Activated CD4-positive, alpha-beta T cell treated with anti-CD3 and anti-CD28 coated beads, Interleukin-2, amount 50 U/mL, for 16 hours (primary cell): ENCODE measurements around the gene LTA.
A peak's percentile ranks its signal among the peaks of the same experiment; 100 is the strongest.

Experiments used
- DNase-seq: peaks from one replicate; pipeline ENCODE4 v3.0.0-alpha.2; 2020

Gene LTA

DNA sequence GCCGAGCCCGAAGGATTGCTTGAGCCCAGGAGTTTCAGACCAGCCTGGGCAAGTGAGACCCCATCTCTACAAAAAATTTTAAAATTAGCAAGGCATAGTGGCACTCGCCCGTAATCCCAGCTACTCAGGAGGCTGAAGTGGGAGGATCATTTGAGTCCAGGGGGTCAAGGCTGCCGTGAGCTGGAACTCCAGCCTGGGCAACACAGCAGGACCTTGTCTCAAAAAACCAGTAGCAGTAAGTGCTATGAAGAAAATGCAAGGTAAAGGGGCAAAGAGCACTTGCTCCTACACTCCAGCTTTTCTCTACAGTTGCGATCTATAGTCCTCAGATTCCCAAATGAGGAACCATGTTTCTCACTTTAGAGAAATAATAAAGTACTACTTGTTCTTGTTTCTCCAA, 28.4 kb upstream of the LTA start:
- DNase-seq = no peak

GRCh38 chr6:31544676-31545075, 27.4 kb upstream of the LTA start:
- DNase-seq = no peak

GRCh38 chr6:31545291-31545690, 26.8 kb upstream of the LTA start:
- DNase-seq = no peak

GRCh38 chr6:31546339-31546957, 25.6 kb upstream of the LTA start, which contains the start of gene ATP6V1G2:
TSS of gene ATP6V1G2 (minus strand) at chr6:31546608. CDS start at chr6:31546559, 49 bp downstream.
- peak; percentile 95 for DNase-seq

DNA sequence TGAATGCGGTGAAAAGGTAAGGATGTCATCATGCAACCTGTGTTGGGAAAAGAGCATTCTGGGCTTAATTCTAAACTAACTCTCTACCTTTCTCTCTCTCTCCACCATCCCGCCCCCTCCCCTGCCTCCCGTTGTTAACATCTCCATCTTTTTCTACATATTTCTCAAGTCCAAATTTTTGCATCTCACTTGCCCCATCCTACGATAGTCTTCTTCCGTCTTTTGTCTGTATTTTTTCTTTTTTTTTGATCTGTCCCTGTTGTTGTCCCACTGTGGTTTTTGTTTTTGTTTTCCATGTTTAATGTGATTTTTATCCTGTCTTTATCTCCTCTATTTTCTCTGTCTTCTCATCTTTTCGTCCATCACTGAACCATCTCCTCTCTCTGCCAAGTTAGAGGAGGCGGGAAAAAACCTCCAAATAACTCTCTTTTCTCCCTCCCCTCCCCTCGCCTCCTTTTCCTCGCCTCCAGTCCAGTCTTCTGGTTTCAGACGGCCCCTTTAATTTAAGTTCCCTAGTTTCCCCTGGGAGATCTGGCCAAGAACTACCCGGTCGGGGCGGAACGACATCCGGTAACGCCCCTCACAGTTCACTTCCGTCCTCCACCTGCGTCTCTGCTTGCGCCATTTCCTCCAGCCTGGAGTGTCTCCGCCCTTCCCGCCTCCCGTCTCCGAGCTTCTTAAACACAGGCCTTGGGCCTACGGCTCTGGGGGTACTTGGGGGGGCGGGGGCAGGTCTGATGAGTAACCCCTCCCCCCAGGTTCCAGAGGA, 24.9 kb upstream of the LTA start, which contains the start of gene NFKBIL1:
NFKBIL1 (plus strand) TSS at position 651 of the 769 bp plus-strand sequence; CDS start at position 738, 87 bp downstream.
- peak; percentile 97 for DNase-seq

- no peak for DNase-seq
Observed at GRCh38 chr6:31547727-31548543, 24.2 kb upstream of the LTA start.

GRCh38 chr6:31548544-31548873, 23.6 kb upstream of the LTA start:
- DNase-seq = no peak

DNA sequence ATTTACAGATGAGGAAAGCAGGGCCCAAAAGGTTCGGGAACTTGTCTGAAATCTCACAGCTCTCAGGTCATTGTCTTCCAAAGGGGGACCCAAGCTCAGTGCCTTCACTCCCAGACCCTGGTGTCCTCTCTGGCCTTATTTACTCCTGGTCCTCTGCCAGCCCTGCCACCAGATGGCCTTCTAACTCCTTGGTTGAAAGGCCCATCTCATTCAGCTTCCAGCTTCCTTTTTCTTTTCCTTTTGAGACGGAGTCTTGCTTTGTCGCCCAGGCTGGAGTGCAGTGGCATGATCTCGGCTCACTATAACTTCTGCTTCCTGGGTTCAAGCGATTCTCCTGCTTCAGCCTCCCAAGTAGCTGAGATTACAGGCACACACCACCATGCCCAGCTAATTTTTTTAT, 20.7 kb upstream of the LTA start:
- peak; percentile 77 for DNase-seq

DNA sequence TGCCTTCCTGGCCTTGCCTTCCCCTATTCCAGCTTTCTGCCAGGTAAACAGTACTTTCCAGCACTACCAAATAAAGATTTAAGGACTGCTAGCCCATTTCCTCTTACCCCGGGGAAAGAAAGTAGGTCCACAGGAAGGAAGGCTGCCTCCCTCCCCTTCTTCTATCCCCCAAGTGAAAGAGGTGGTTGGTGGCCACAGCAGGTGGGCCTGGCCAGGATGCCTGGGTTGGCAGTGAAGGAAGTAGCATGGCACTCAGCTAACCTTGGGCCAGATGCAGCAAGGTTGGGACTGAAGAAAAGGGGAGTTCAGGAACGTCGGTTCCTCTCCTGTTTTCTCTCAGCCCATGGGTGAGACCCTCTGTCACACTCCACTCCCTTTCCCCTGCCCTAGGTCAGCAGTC, 15.8 kb upstream of the LTA start:
- DNase-seq = no peak

DNA sequence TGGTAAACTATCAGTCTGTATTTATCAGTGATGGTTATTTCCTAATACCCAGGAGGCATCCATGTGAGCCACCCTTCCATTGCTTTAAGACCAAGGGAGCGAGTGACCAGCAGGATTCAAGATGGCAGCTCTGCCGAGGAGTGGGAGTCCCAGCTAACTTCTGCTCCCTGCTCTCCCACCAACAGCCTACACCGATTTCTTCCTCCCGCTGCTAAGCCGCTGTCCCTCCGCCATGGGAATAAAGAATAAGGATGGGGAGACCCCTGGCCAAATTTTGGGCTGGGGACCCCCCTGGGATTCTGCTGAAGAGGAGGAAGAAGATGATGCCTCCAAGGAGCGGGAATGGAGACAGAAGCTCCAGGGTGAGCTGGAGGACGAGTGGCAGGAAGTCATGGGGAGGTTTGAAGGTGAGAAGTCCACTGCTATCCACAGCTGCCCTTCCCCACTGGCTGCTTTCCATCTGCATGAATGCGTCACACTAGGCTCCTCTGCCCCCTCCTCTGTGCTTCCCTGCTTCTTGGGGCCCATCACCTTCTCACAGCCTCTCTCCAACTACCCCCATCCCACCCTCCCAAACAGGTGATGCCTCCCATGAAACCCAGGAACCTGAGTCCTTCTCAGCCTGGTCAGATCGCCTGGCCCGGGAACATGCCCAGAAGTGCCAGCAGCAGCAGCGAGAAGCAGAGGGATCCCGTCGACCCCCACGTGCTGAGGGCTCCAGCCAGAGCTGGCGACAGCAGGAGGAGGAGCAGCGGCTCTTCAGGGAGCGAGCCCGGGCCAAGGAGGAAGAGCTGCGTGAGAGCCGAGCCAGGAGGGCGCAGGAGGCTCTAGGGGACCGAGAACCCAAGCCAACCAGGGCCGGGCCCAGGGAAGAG, 14.4 kb upstream of the LTA start:
- no peak for DNase-seq

- DNase-seq = no peak
Observed at GRCh38 chr6:31558318-31558625, 13.8 kb upstream of the LTA start.

DNA sequence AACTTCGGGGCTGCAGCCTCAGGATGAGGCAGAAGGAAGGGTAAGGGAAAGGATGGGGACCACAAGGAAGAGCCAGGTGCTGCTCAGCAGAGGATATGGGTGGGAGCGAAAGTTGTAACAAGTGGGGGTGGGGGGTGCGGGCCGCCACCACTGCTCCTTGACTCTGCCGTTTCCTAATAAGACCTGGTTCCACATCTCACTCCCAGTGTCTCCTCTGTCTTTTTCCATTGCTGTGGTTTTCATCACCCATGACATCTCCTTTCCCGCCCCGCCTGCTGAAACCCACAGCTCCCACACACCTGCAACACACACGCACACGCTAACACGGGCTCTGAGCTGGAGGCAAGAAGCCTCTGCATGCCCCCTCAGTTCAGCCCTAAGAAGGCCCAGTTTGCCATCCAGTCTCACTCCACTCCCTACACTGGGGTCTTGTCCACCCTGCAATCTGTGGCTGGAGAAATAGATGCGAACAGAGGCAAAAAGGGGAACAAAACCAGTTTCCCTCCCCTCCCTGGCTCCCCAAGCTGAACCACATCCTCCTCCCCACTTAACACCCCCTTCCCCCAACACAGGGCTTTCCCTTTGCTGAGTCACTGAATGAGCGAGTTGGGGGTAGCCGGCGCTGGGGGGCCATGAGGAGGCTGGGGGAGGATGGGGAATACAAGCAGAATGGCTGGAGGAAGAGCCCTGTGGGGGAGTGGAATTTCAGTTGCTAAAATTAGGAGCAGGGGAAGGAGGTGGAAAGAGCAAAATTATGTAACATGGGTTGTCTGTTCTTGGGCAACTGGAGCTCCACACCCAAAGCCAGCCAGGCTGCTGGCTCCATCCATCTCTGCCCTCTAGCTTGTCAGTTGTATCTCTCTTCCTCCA, 13.2 kb upstream of the LTA start:
- peak; percentile 79 for DNase-seq

DNA sequence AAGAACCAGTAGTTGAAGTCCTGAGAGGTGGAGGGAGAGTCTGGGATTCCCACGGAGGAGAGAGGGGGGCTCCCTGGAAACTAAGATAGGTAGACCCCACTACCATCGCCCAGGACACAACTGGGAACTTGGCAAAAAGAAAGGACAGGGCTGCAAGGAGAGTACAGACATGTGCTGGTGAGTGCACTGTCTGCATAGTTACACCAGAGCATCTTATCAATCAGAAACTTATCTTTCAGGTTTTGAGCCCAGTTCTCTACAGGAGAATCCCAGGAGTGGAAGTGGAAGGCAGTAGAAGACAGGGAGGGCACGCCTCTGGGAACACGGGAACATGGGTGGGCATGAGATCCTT, 12.5 kb upstream of the LTA start:
- no peak for DNase-seq

DNA sequence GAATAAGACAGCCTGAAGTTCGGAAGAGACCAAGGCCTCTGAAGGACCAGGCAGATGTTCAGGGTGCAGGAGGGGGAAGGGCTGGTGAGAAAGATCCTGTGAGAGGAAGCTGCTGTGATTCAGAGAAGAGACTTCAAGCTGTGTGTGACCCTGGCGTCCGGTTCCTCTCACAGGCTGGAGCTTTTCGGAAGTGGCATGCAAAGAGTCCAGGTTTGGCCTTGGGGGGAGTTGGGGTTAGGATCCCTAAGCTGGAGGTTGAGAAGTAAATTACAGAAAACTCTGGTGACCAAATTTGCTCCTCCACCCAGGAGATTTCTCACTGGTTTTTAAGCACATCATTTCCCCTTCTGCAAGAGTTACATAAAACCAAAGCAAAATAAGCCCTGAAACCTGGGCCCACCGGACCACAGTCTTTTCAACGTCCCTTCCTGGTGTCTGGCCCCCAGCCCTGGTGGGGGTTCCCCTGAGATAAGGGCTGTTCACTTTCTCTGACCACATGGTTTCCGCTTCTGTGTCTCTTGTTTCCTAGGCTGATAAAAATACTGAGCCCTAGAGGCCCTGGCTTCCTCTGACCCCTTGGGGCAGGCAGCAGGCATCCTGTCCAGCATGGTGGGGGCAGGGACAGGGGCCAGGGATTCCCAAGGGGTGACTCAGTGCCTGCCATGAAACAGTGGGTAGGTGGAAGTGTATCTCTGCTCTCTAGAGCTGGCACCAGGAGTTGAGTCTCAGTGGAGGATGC, 12.0 kb upstream of the LTA start:
- peak; percentile 87 for DNase-seq

DNA sequence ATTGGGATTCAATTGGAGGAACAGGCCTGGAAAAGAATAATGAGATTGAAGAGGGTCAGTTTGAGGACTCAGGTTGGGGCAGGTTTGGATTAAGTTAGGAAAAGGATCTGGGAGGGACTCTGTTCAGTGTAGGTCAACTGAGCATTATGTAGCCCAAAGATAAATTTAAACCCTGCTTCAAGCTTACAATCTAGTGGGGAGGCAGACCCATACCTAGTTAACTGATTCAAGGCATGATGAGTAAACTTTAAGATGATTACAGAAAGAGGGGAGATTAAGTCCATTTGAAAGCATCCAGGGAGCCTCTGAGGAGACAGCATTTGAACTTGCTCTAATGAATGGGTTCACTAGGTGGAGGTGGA, 11.4 kb upstream of the LTA start:
- no peak for DNase-seq

GRCh38 chr6:31567531-31568370, 4.3 kb upstream of the LTA start:
- DNase-seq = peak; percentile 50

DNA sequence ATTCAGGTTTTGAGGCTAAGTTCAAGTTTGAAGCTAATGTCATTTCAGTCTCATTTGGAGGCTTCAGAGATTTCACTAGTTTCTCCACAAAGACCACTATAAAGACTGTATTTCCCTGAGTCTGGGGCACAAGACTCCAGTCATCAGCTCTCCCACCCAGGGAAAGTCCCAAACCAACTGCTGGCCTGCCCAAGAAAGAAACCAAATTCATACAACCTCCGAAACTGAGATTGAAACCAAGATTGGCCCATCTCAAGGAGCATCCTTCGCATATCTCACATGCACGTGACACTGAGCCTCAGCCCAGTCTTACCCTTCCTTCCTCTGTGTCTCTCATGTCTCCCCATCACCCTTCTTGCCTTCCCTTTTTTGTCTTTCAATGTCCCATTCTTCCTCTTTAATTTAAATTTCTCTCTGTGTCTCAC, 3.5 kb upstream of the LTA start:
- DNase-seq = peak; percentile 95

DNA sequence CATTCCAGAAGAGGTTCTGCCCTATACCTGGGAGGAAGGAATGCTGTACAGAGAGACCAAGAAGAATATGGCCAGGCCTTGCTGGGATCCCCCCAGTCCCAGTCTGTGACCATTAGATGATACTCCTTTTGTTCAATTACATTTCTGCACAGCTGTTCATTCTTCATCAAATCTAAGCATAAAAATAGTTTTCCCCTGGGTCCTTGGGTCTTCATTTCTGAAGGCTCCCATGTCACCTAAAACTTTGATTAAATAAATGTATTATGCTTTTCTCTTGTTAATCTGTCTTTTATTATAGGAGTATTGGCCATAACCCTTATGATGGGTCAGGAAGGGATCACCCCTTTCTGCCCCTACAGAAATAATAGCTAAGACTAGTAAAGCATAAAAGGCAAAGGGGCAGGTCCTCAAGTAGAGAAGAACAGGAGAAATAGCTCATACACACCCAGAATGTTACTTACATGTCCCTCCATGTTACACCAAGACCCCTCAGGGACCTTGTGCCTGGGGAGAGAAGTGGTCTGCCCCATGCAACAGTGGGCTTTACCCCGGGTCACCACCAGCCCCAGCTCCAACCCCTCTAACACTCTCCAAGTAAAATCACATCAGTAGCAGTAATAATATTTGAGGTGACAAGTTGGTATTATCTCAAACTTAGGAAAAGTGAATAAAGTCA, 2.1 kb upstream of the LTA start:
- DNase-seq = no peak

GRCh38 chr6:31573239-31574105, 1.4 kb downstream of the LTA start:
- DNase-seq = no peak
